Endothelial cell (in vitro differentiated cells): ENCODE data around the gene RANBP10. TPM values are rescaled to one million over a fixed set of nuclear protein-coding genes. Genes with fewer than 3 reads are reported as not detected.

Experiments used
- DNase-seq: peaks from one replicate; pipeline ENCODE4 v3.0.0; 2021; ENCODE audit warnings: low spot score
- H3K27ac Mint-ChIP-seq: one replicate; pipeline ENCODE4 v1.8.0; 2021; ENCODE audit warnings: mixed read lengths, inconsistent platforms; ENCODE audit not compliant: unreplicated experiment
- H3K27me3 Mint-ChIP-seq: one replicate; pipeline ENCODE4 v1.8.0; 2021; ENCODE audit warnings: mild to moderate bottlenecking, moderate library complexity, mixed read lengths, inconsistent platforms; ENCODE audit not compliant: unreplicated experiment
- H3K36me3 Mint-ChIP-seq: one replicate; pipeline ENCODE4 v1.8.0; 2021; ENCODE audit warnings: mild to moderate bottlenecking, low read depth, mixed read lengths, inconsistent platforms; ENCODE audit not compliant: unreplicated experiment
- H3K4me1 Mint-ChIP-seq: one replicate; pipeline ENCODE4 v1.8.0; 2021; ENCODE audit warnings: mild to moderate bottlenecking, mixed read lengths, inconsistent platforms; ENCODE audit not compliant: unreplicated experiment
- H3K4me3 Mint-ChIP-seq: one replicate; pipeline ENCODE4 v1.8.0; 2021; ENCODE audit warnings: mild to moderate bottlenecking, mixed read lengths, inconsistent platforms; ENCODE audit not compliant: unreplicated experiment
- H3K9me3 Mint-ChIP-seq: one replicate; pipeline ENCODE4 v1.8.0; 2021; ENCODE audit warnings: mixed read lengths, inconsistent platforms; ENCODE audit not compliant: unreplicated experiment
- CTCF ChIP-seq: fragments of 200-600 bp; sonication (generic); IDR thresholded peaks from one replicate; pipeline ENCODE4 v1.5.0; 2021; ENCODE audit warnings: antibody characterized with exemption; ENCODE audit not compliant: unreplicated experiment
- total RNA-seq: library from RNA; stranded (reverse); fragmentation: NEBNext Ultra II Directional; extraction: Animal tissue kit (Norgen Biotek cat#: 25700); gene quantifications from one replicate; pipeline ENCODE4 v1.2.1, GENCODE V29; 2021; ENCODE audit not compliant: unreplicated experiment

The RANBP10 gene
- total RNA-seq, 1 donor from 2014 or later = 19.5 TPM

- TF ChIP-seq CTCF = no peak
- Mint-ChIP-seq H3K36me3 (peaks cover 8% of the 10 kb centered on the region), H3K27me3 (peaks cover 6% of the 10 kb centered on the region), H3K4me3 (no peak overlapping the region), H3K9me3 (no peaks in the 10 kb centered on the region), H3K27ac (no peak overlapping the region), H3K4me1 (peaks cover 15% of the 10 kb centered on the region)
- no peak for DNase-seq
Observed at GRCh38 chr16:67781565-67781921, 24.8 kb downstream of the RANBP10 start.

- H3K27me3 Mint-ChIP-seq = peaks cover 6% of the 10 kb centered on the region
- no peak overlapping the region for H3K4me3 Mint-ChIP-seq
- no peaks in the 10 kb centered on the region for H3K9me3 Mint-ChIP-seq
- H3K27ac Mint-ChIP-seq = no peak overlapping the region
- peaks cover 15% of the 10 kb centered on the region for H3K4me1 Mint-ChIP-seq
- peaks cover 8% of the 10 kb centered on the region for H3K36me3 Mint-ChIP-seq
- no peak for TF ChIP-seq CTCF
- DNase-seq = no peak
Observed at GRCh38 chr16:67780847-67781564, 25.4 kb downstream of the RANBP10 start.

- H3K36me3 Mint-ChIP-seq = peaks cover 11% of the 10 kb centered on the region
- no peak for TF ChIP-seq CTCF
- H3K9me3 Mint-ChIP-seq = no peaks in the 10 kb centered on the region
Observed at GRCh38 chr16:67779256-67780014, 26.9 kb downstream of the RANBP10 start.

GRCh38 chr16:67775273-67775672 is 31.1 kb downstream of the RANBP10 start:
- TF ChIP-seq CTCF = no peak
- no peaks in the 10 kb centered on the region for H3K9me3 Mint-ChIP-seq
- peaks cover 18% of the 10 kb centered on the region for H3K36me3 Mint-ChIP-seq
- H3K4me1 Mint-ChIP-seq = peaks cover 42% of the 10 kb centered on the region
- H3K27me3 Mint-ChIP-seq = peaks cover 6% of the 10 kb centered on the region
- no peak for DNase-seq
- peak overlapping the region; percentile 24 for H3K27ac Mint-ChIP-seq
- H3K4me3 Mint-ChIP-seq = no peak overlapping the region

More at GRCh38 chr16:67779256-67780014, 26.9 kb downstream of the RANBP10 start:
- peaks cover 6% of the 10 kb centered on the region for H3K27me3 Mint-ChIP-seq
- no peak for DNase-seq
- no peak overlapping the region for H3K27ac Mint-ChIP-seq
- H3K4me3 Mint-ChIP-seq = no peak overlapping the region
- H3K4me1 Mint-ChIP-seq = peaks cover 20% of the 10 kb centered on the region

GRCh38 chr16:67774457-67774853 is 31.9 kb downstream of the RANBP10 start:
- Mint-ChIP-seq H3K4me1 (peaks cover 41% of the 10 kb centered on the region), H3K27me3 (peaks cover 4% of the 10 kb centered on the region), H3K27ac (peak overlapping the region; percentile 97), H3K4me3 (peak overlapping the region; percentile 75), H3K36me3 (peaks cover 16% of the 10 kb centered on the region), H3K9me3 (no peaks in the 10 kb centered on the region)
- no peak for DNase-seq
- no peak for TF ChIP-seq CTCF
